ENCODE measurements around the gene ESPNL. TPM values are rescaled to one million over a fixed set of nuclear protein-coding genes. Genes with fewer than 3 reads are reported as not detected.

Gene ESPNL
- total and polyA plus RNA-seq, 4 donors: 0.08 to 0.59 (median 0.35) TPM

DNA sequence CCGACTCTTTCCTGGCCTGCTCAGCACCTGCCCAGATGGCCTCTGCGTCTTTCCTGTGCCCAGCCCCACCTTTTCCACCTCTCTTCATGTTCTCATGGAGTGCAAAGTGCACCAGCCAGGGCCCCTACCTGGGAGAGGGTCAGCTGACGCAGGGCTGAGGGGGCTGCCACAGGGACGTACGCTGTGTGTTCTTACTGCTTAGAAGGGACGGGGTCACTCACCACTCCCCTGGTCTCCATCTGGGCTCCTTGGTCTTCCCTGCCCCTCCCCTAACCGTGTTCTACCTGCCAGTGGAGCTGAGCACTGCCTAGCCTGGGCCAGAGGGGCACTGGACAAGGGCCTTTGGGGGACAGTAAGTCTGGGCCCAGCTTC lies 67.2 kb downstream of the ESPNL start:
- Histone ChIP-seq H3K9ac (ENCODE audit: low read depth in 1 of 2, low read length in 2 of 2) (no peak overlapping the region), H3K36me3 (ENCODE audit: control insufficient read depth in 4 of 4, insufficient read depth in 3 of 4, low read depth in 1 of 4, low read length in 3 of 4) (peaks cover 0 to 17% (median 5%) of the 10 kb centered on the region in 4 donors)
- DNase-seq (ENCODE audit: low spot score): no peak

More for the DNA sequence above, 67.2 kb downstream of the ESPNL start:
- TF ChIP-seq FOXA1 (IDR thresholded peaks at IDR 0.05): no peak
- no peak for TF ChIP-seq EGR1 (IDR thresholded peaks at IDR 0.05; ENCODE audit: low read depth in 2 of 2)
- no peak for TF ChIP-seq FOXA2 (IDR thresholded peaks at IDR 0.05)
- no peak for TF ChIP-seq SP1 (IDR thresholded peaks at IDR 0.05)
- TF ChIP-seq, protein P1, sequence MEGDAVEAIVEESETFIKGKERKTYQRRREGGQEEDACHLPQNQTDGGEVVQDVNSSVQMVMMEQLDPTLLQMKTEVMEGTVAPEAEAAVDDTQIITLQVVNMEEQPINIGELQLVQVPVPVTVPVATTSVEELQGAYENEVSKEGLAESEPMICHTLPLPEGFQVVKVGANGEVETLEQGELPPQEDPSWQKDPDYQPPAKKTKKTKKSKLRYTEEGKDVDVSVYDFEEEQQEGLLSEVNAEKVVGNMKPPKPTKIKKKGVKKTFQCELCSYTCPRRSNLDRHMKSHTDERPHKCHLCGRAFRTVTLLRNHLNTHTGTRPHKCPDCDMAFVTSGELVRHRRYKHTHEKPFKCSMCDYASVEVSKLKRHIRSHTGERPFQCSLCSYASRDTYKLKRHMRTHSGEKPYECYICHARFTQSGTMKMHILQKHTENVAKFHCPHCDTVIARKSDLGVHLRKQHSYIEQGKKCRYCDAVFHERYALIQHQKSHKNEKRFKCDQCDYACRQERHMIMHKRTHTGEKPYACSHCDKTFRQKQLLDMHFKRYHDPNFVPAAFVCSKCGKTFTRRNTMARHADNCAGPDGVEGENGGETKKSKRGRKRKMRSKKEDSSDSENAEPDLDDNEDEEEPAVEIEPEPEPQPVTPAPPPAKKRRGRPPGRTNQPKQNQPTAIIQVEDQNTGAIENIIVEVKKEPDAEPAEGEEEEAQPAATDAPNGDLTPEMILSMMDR (IDR thresholded peaks at IDR 0.05; ENCODE audit: low read depth, low read length, missing input control): no peak
- TF ChIP-seq RXRA (IDR thresholded peaks at IDR 0.05): no peak
- no peak for TF ChIP-seq JUND (IDR thresholded peaks at IDR 0.05)
- TF ChIP-seq TAF1 (conservative IDR thresholded peaks at IDR 0.05): no peak
- TF ChIP-seq, protein P2, sequence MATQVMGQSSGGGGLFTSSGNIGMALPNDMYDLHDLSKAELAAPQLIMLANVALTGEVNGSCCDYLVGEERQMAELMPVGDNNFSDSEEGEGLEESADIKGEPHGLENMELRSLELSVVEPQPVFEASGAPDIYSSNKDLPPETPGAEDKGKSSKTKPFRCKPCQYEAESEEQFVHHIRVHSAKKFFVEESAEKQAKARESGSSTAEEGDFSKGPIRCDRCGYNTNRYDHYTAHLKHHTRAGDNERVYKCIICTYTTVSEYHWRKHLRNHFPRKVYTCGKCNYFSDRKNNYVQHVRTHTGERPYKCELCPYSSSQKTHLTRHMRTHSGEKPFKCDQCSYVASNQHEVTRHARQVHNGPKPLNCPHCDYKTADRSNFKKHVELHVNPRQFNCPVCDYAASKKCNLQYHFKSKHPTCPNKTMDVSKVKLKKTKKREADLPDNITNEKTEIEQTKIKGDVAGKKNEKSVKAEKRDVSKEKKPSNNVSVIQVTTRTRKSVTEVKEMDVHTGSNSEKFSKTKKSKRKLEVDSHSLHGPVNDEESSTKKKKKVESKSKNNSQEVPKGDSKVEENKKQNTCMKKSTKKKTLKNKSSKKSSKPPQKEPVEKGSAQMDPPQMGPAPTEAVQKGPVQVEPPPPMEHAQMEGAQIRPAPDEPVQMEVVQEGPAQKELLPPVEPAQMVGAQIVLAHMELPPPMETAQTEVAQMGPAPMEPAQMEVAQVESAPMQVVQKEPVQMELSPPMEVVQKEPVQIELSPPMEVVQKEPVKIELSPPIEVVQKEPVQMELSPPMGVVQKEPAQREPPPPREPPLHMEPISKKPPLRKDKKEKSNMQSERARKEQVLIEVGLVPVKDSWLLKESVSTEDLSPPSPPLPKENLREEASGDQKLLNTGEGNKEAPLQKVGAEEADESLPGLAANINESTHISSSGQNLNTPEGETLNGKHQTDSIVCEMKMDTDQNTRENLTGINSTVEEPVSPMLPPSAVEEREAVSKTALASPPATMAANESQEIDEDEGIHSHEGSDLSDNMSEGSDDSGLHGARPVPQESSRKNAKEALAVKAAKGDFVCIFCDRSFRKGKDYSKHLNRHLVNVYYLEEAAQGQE (IDR thresholded peaks at IDR 0.05): no peak
- no peak for TF ChIP-seq RAD21 (IDR thresholded peaks at IDR 0.05)
- TF ChIP-seq, protein P3, sequence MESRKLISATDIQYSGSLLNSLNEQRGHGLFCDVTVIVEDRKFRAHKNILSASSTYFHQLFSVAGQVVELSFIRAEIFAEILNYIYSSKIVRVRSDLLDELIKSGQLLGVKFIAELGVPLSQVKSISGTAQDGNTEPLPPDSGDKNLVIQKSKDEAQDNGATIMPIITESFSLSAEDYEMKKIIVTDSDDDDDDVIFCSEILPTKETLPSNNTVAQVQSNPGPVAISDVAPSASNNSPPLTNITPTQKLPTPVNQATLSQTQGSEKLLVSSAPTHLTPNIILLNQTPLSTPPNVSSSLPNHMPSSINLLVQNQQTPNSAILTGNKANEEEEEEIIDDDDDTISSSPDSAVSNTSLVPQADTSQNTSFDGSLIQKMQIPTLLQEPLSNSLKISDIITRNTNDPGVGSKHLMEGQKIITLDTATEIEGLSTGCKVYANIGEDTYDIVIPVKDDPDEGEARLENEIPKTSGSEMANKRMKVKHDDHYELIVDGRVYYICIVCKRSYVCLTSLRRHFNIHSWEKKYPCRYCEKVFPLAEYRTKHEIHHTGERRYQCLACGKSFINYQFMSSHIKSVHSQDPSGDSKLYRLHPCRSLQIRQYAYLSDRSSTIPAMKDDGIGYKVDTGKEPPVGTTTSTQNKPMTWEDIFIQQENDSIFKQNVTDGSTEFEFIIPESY (IDR thresholded peaks at IDR 0.05): no peak
- TF ChIP-seq YY1 (IDR thresholded peaks at IDR 0.05): no peak
- no peak for TF ChIP-seq NR2F2 (IDR thresholded peaks at IDR 0.05)
- TF ChIP-seq, protein P4, sequence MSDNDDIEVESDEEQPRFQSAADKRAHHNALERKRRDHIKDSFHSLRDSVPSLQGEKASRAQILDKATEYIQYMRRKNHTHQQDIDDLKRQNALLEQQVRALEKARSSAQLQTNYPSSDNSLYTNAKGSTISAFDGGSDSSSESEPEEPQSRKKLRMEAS (IDR thresholded peaks at IDR 0.05): no peak
- TF ChIP-seq HNF4A (conservative IDR thresholded peaks at IDR 0.05): no peak
- no peak for TF ChIP-seq GABPA (IDR thresholded peaks at IDR 0.05 in 1 of 2, conservative IDR thresholded peaks at IDR 0.05 in 1 of 2)
- TF ChIP-seq, protein P5, sequence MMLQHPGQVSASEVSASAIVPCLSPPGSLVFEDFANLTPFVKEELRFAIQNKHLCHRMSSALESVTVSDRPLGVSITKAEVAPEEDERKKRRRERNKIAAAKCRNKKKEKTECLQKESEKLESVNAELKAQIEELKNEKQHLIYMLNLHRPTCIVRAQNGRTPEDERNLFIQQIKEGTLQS (IDR thresholded peaks at IDR 0.05): no peak
- no peak for TF ChIP-seq HNF4G (IDR thresholded peaks at IDR 0.05)
- H3K9me3 ChIP-seq (ENCODE audit: control insufficient read depth in 4 of 4, low read length in 3 of 4): no peaks in the 10 kb centered on the region
- no peak overlapping the region for H3K4me3 ChIP-seq (ENCODE audit: low read depth in 1 of 3, low read length in 3 of 3)
- 94% methylated on average over 7 of the region's 7 CpGs for WGBS
- no peak overlapping the region for H3K27ac ChIP-seq (ENCODE audit: low read depth in 1 of 2, low read length in 2 of 2)
- no peaks in the 10 kb centered on the region for H3K27me3 ChIP-seq (ENCODE audit: control insufficient read depth in 4 of 4, insufficient read depth in 4 of 4, low read length in 3 of 4)
- peaks cover 7 to 24% (median 15%) of the 10 kb centered on the region in 4 donors for H3K4me1 ChIP-seq (ENCODE audit: control insufficient read depth in 4 of 4, insufficient read depth in 4 of 4, low read length in 3 of 4)
